ENCODE results near the gene SUCLG2.

GRCh38 chr3:67684211-67684610 lies 29.8 kb upstream of the SUCLG2 start:
- TF ChIP-seq EP300 (IDR thresholded peaks at IDR 0.05) (no peak), CTCF (IDR thresholded peaks at IDR 0.05) (no peak), POLR2A (IDR thresholded peaks at IDR 0.05) (no peak), POLR2AphosphoS5 (IDR thresholded peaks at IDR 0.05) (no peak)
